H1 (cell line): ENCODE measurements around the gene CD28. TPM values are rescaled to one million over a fixed set of nuclear protein-coding genes. Genes with fewer than 3 reads are reported as not detected.

Experiments
- BACH1 ChIP-seq: IDR thresholded peaks from 2 replicates; pipeline ENCODE4 v1.6.1; 2012; ENCODE audit warnings: low read length, improper control_type of control experiment
- FOSL1 ChIP-seq: IDR thresholded peaks from 2 replicates; pipeline ENCODE4 v1.6.1; 2011; ENCODE audit warnings: mild to moderate bottlenecking, low read depth, low read length, moderate library complexity; ENCODE audit not compliant: insufficient read depth
- RAD21 ChIP-seq, 2 experiments: IDR thresholded peaks in 1 of 2; conservative IDR thresholded peaks in 1 of 2; 2 replicates each; pipeline ENCODE4 v1.6.1; 2011; ENCODE audit warnings: low read depth in 2 of 2, low read length in 2 of 2, improper control_type of control experiment in 1 of 2, inconsistent platforms in 1 of 2, mild to moderate bottlenecking in 1 of 2, moderate library complexity in 1 of 2
- RNF2 ChIP-seq: fragments of 200-900, 300-1000 bp; sonication (generic); IDR thresholded peaks from 2 replicates; pipeline ENCODE4 v1.7.1; 2016; ENCODE audit warnings: borderline replicate concordance, low read depth, mild to moderate bottlenecking, antibody characterized with exemption, low read length; ENCODE audit not compliant: poor library complexity, severe bottlenecking; ENCODE audit errors: missing control alignments
- SP1 ChIP-seq: IDR thresholded peaks from 2 replicates; pipeline ENCODE4 v1.6.1; 2011; ENCODE audit warnings: low read depth, low read length
- SUZ12 ChIP-seq: fragments of 200-600 bp; sonication (generic); IDR thresholded peaks from 2 replicates; pipeline ENCODE4 v1.6.1; 2012; ENCODE audit warnings: mild to moderate bottlenecking, inconsistent platforms, low read length, moderate library complexity, mixed read lengths
- USF2 ChIP-seq: IDR thresholded peaks from 2 replicates; pipeline ENCODE4 v1.6.1; 2011; ENCODE audit warnings: low read length, improper control_type of control experiment
- polyA plus RNA-seq, 7 experiments: library from polyadenylated mRNA; depleted of rRNA in 3 of 7; stranded (reverse) in 5 of 7; unstranded in 2 of 7; fragments of >200 nt in 5 of 7; fragments of 200-250 nt in 2 of 7; gene quantifications; 1 replicate in 5 of 7; 2 replicates in 1 of 7; 4 replicates in 1 of 7; pipeline versions ENCODE4 v1.2.1 to v1.2.3, GENCODE V29; 2011 to 2013; ENCODE audit warnings: missing spikeins in 2 of 7, mixed read lengths in 2 of 7
- total RNA-seq: library from RNA; stranded (reverse); fragmentation: NEBNext Ultra II Directional; extraction: Animal tissue kit (Norgen Biotek cat#: 25700); gene quantifications from 2 replicates; pipeline ENCODE4 v1.2.1, GENCODE V29; 2021

The CD28 gene
- total and polyA plus RNA-seq, 2 of the 8 experiments (the other 6 are each of a cell fraction or from before 2014, with no cell fraction given), result not detected

GRCh38 chr2:203748331-203749126 lies 42.1 kb downstream of the CD28 start (continued):
- TF ChIP-seq SUZ12 (no peak), SP1 (no peak), USF2 (no peak), BACH1 (no peak), RAD21 (IDR thresholded peaks at IDR 0.05 in 1 of 2, conservative IDR thresholded peaks at IDR 0.05 in 1 of 2; ENCODE audit: low read depth in 2 of 2, low read length in 2 of 2) (no peak), FOSL1 (no peak), RNF2 (no peak)
